SK-N-SH treated with all-trans-retinoic acid at 6 μM for 48 hours (cell line): Measurements from ENCODE around the gene EID1.

Experiments used
- CSDC2 ChIP-seq: fragments of 250-450 bp; sonication (Bioruptor Pico); IDR thresholded peaks from 2 replicates; pipeline ENCODE4 v1.5.0; 2020; ENCODE audit warnings: mild to moderate bottlenecking, moderate library complexity
- CSRNP3 ChIP-seq: fragments of 250-450 bp; sonication (Bioruptor Pico); IDR thresholded peaks from 2 replicates; pipeline ENCODE4 v1.5.1; 2021; ENCODE audit warnings: mild to moderate bottlenecking, moderate library complexity
- GLIS3 ChIP-seq: fragments of 250-450 bp; sonication (Bioruptor Pico); IDR thresholded peaks from 2 replicates; pipeline ENCODE4 v1.5.0; 2020; ENCODE audit warnings: mild to moderate bottlenecking, moderate library complexity
- ISL1 ChIP-seq: fragments of 250-450 bp; sonication (Bioruptor Pico); IDR thresholded peaks from 2 replicates; pipeline ENCODE4 v2.1.2; 2022; ENCODE audit warnings: mild to moderate bottlenecking, moderate library complexity
- PATZ1 ChIP-seq: fragments of 250-450 bp; sonication (Bioruptor Pico); IDR thresholded peaks from 2 replicates; pipeline ENCODE4 v1.8.0; 2020; ENCODE audit warnings: mild to moderate bottlenecking, moderate library complexity, borderline replicate concordance
- SNAI2 ChIP-seq: fragments of 250-450 bp; sonication (Bioruptor Pico); IDR thresholded peaks from 2 replicates; pipeline ENCODE4 v1.5.0; 2020; ENCODE audit warnings: mild to moderate bottlenecking, moderate library complexity
- TOX ChIP-seq: fragments of 250-450 bp; sonication (Bioruptor Pico); IDR thresholded peaks from 2 replicates; pipeline ENCODE4 v1.8.0; 2021; ENCODE audit warnings: mild to moderate bottlenecking, moderate library complexity, borderline replicate concordance
- ZC3H10 ChIP-seq: fragments of 250-450 bp; sonication (Bioruptor Pico); IDR thresholded peaks from 2 replicates; pipeline ENCODE4 v1.5.1; 2021; ENCODE audit warnings: mild to moderate bottlenecking, moderate library complexity
- ZFP30 ChIP-seq: fragments of 450-650 bp; formaldehyde crosslinking; IDR thresholded peaks from 2 replicates; pipeline ENCODE4 v1.5.0; 2022; ENCODE audit warnings: mild to moderate bottlenecking, moderate library complexity

DNA sequence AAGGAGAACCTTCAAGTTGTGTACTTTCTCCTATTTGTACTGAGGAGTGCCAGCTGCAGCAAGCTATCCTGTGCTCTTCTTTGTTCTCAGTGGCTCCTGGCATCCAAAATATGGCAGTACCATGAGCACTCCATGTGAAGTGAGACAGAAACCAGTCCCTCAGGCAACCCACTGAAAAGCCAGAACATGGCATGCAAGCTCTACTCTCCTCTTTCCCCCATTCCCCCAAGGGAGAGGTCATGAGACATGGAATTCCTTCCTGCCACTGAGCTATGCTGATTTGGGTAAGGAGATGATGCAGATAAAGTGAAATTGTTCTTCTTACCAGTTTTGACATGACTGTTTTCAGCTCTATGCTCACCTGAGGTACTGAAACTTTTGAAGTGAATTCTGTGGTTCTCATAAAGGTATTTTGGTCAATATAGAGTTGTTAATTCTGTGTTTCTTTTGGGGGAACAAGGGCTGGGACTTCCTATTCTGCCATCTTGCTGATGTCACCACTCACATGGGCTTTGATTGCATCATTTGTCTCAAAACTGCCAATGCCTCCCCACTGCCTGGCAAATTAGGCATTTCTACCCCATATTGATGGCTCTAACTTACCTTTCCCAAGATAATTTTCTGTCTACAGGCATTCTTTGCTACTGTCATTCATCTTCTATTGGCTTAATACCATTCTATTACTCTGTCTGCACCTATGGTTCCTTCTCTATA is 44.3 kb upstream of the EID1 start:
- TF ChIP-seq ZC3H10: no peak
- TF ChIP-seq TOX (CRISPR knock-in tag): no peak
- no peak for TF ChIP-seq CSDC2 (CRISPR knock-in tag)
- no peak for TF ChIP-seq PATZ1 (CRISPR knock-in tag)
- no peak for TF ChIP-seq CSRNP3 (CRISPR knock-in tag)
- no peak for TF ChIP-seq GLIS3 (CRISPR knock-in tag)
- no peak for TF ChIP-seq ISL1 (CRISPR knock-in tag)
- no peak for TF ChIP-seq SNAI2 (CRISPR knock-in tag)
- no peak for TF ChIP-seq ZFP30 (CRISPR knock-in tag)
